Gastroesophageal sphincter (tissue), 4 donors: ENCODE data around the gene GPR37L1. TPM values are rescaled to one million over a fixed set of nuclear protein-coding genes. Genes with fewer than 3 reads are reported as not detected.
A peak's percentile ranks its signal among the peaks of the same experiment; 100 is the strongest.
"Not testable (repeated sequence)": the region's sequence is repeated elsewhere in the genome, so short reads cannot be mapped to it uniquely, and the experiment has no call there.

Source experiments
- ATAC-seq: fragments of 150-250 bp; one replicate; pipeline ENCODE4 v1.9.1; 2016; ENCODE audit warnings: mild to moderate bottlenecking, moderate library complexity
- H3K27ac ChIP-seq, 4 donors: fragments of 200-600 bp; sonication (generic) in 3 of 4; 1 replicate in 3 of 4; 2 replicates in 1 of 4; pipeline ENCODE4 v1.5.1; 2016 to 2019
- H3K27me3 ChIP-seq: fragments of 200-600 bp; sonication (generic); one replicate; pipeline ENCODE4 v1.5.1; 2019
- H3K36me3 ChIP-seq, 2 donors: fragments of 200-600 bp; sonication (generic); one replicate each; pipeline ENCODE4 v1.5.1; 2019; ENCODE audit warnings: control low read depth in 1 of 2
- H3K4me1 ChIP-seq, 3 donors: fragments of 200-600 bp; sonication (generic); 1 replicate in 2 of 3; 2 replicates in 1 of 3; pipeline ENCODE4 v1.5.1; 2016 to 2019; ENCODE audit warnings: control low read depth in 2 of 3
- H3K4me3 ChIP-seq, 2 donors: fragments of 200-600 bp; sonication (generic); one replicate each; pipeline ENCODE4 v1.5.1; 2019; ENCODE audit warnings: mild to moderate bottlenecking in 1 of 2, moderate library complexity in 1 of 2
- H3K9me3 ChIP-seq, 3 donors: fragments of 200-600 bp; sonication (generic); one replicate each; pipeline ENCODE4 v1.5.1; 2017 to 2019; ENCODE audit warnings: control low read depth in 2 of 3
- EP300 ChIP-seq: sonication (generic); formaldehyde crosslinking; IDR thresholded peaks from one replicate; pipeline ENCODE4 v1.6.1; 2017; ENCODE audit warnings: antibody characterized with exemption, mild to moderate bottlenecking
- POLR2A ChIP-seq, 2 donors: fragments of 450-650 bp; IDR thresholded peaks; one replicate each; pipeline ENCODE4 v1.6.1; 2017; ENCODE audit warnings: antibody characterized with exemption in 2 of 2, mild to moderate bottlenecking in 2 of 2, moderate library complexity in 1 of 2
- POLR2AphosphoS5 ChIP-seq: sonication (generic); formaldehyde crosslinking; IDR thresholded peaks from one replicate; pipeline ENCODE4 v1.6.1; 2017; ENCODE audit warnings: antibody characterized with exemption
- WGBS, 2 donors: methylation state at CpG; one replicate each; pipeline ENCODE4 v1.1.5; 2018; ENCODE audit warnings: low coverage in 1 of 2; 5-methylcytosine and 5-hydroxymethylcytosine counted together
- total RNA-seq, 4 donors: library from RNA; depleted of rRNA; stranded (reverse); fragments of >200 nt; gene quantifications; one replicate each; pipeline ENCODE4 v1.1.0, GENCODE V29; 2016
- TF ChIP-seq, protein P1 (sequence below), 4 experiments: fragments of 200-600 bp in 2 of 4; fragments of 450-650 bp in 2 of 4; sonication (generic) in 1 of 4; IDR thresholded peaks; one replicate each; pipeline ENCODE4 v1.5.1; 2017 to 2019; ENCODE audit warnings: antibody characterized with exemption in 4 of 4, mild to moderate bottlenecking in 2 of 4, moderate library complexity in 2 of 4

GPR37L1 gene
- total RNA-seq, 4 donors from 2014 or later, result 0.16 to 0.39 (median 0.27) TPM

DNA sequence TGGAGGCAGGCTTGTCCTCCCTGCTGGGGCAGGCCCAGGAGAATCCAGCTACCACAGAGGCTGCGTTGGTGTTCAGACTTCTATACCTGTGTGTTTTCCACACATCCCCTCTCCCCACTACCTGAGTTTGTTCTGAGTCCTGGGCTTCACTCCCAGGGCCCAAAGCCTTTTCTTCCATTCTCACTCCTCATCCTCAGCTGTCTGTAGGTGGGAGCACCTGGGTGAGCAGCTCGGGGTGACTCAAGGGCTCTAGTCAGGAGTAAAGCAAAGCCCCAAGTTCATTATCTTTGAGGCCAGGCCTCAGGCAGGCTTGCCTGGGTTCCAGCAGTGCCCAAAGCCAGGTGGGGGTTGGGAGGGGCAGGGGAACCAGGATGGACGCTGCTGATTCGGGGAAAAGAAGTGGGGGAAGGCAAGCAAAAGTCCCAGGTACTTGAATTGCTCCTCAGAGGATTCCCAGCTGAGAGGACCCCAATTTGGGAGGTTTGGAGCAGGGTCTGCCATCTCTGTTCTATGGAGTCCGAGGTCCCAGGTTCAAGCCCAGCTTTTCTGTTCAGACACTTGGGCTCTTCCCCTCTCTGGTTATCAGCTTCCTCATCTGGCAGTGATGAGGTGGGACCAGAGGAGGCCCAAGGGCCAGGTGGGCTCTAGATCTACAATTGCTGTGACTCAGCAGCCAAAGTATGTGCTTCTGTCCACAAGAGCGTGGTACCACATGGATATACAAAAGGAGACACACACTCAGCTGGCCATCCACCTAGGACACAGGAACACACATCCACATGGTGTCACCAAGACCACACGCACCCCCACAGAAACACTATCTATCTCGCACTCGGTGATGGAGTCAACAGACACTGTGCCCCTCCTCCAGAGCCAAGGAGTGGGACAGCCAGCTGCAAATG, 43.5 kb downstream of the GPR37L1 start:
- 90% methylated on average over 2 of the region's 9 CpGs; no CpG with 5 or more reads in 1 of the 2 donors for WGBS, 2 donors
- Histone ChIP-seq H3K4me1 (peaks cover 0 to 8% (median 5%) of the 10 kb centered on the region in 3 donors), H3K4me3 (no peak overlapping the region), H3K27me3 (peaks cover 7% of the 10 kb centered on the region), H3K9me3 (no peaks in the 10 kb centered on the region), H3K27ac (no peak overlapping the region), H3K36me3 (no peaks in the 10 kb centered on the region)
- TF ChIP-seq POLR2AphosphoS5, result no peak
- no peak for TF ChIP-seq EP300
- TF ChIP-seq, protein P1, sequence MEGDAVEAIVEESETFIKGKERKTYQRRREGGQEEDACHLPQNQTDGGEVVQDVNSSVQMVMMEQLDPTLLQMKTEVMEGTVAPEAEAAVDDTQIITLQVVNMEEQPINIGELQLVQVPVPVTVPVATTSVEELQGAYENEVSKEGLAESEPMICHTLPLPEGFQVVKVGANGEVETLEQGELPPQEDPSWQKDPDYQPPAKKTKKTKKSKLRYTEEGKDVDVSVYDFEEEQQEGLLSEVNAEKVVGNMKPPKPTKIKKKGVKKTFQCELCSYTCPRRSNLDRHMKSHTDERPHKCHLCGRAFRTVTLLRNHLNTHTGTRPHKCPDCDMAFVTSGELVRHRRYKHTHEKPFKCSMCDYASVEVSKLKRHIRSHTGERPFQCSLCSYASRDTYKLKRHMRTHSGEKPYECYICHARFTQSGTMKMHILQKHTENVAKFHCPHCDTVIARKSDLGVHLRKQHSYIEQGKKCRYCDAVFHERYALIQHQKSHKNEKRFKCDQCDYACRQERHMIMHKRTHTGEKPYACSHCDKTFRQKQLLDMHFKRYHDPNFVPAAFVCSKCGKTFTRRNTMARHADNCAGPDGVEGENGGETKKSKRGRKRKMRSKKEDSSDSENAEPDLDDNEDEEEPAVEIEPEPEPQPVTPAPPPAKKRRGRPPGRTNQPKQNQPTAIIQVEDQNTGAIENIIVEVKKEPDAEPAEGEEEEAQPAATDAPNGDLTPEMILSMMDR (IDR thresholded peaks at IDR 0.05), result no peak
- TF ChIP-seq POLR2A (IDR thresholded peaks at IDR 0.05), result no peak
- ATAC-seq, result no peak

DNA sequence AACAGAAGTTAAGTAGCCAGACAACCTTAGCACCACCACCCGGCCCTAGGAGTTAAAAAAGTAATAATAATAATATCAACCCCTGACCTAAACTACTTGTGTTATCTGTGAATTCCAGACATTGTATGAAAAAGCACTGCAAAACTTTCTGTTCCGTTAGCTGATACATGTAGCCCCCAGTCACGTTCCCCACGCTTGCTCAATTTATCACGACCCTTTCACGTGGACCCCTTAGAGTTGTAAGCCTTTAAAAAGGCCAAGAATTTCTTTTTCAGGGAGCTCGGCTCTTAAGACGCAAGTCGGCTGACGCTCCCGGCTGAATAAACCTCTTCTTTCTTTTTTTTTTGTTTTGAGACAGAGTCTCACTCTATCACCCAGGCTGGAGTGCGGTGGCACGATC, 44.3 kb downstream of the GPR37L1 start:
- H3K4me3 ChIP-seq, H3K27ac ChIP-seq, H3K4me1 ChIP-seq, ATAC-seq, H3K36me3 ChIP-seq, H3K27me3 ChIP-seq, H3K9me3 ChIP-seq: not testable (repeated sequence)
- 67 to 71% methylated on average over 11 to 13 of the region's 13 CpGs for WGBS, 2 donors

DNA sequence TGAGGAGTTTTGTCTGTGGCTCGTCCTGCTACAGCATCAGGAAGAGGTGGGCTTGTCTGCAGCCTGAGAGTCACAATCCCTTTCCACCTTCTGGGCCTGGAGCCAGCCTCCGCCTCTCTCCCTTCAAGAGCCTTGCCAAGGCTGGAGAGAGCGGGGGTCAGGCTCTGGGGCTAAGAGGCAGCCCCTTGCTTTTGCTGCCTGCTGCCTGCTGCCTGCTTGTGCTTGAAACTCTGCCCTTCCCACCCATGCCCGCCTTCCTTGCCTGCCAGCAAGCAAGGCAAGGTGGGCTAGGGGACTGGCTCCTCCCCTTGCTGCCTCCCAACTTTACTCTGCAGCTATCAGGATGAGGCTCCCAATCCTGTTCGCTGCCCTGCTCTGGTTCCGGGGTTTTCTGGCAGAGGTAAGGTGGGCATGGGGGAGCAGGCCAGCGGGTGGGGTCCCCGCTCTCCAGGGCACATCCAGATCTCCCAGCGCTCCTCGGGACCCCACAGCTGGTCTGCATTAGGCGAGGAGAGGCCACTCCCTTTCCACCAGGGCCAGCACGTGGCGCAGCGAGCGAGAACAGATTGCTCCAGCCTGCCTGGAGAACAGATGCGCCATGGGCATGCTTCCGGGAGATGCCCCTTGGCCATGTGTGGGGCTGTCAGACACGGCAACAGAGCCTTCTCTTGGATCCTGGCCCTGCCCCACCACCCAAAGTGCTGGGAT, 45.1 kb downstream of the GPR37L1 start:
- WGBS, 2 donors, result 38 to 73% methylated on average over 1 to 2 of the region's 18 CpGs
- Histone ChIP-seq H3K27me3 (peaks cover 7% of the 10 kb centered on the region), H3K36me3 (no peaks in the 10 kb centered on the region), H3K4me3 (no peak overlapping the region), H3K27ac (no peak overlapping the region), H3K4me1 (peaks cover 0 to 8% (median 5%) of the 10 kb centered on the region in 3 donors), H3K9me3 (no peaks in the 10 kb centered on the region)
- ATAC-seq, result peak; percentile 32
- TF ChIP-seq EP300, result no peak
- TF ChIP-seq, protein P1 (IDR thresholded peaks at IDR 0.05), result no peak
- no peak for TF ChIP-seq POLR2AphosphoS5
- no peak for TF ChIP-seq POLR2A (IDR thresholded peaks at IDR 0.05)

DNA sequence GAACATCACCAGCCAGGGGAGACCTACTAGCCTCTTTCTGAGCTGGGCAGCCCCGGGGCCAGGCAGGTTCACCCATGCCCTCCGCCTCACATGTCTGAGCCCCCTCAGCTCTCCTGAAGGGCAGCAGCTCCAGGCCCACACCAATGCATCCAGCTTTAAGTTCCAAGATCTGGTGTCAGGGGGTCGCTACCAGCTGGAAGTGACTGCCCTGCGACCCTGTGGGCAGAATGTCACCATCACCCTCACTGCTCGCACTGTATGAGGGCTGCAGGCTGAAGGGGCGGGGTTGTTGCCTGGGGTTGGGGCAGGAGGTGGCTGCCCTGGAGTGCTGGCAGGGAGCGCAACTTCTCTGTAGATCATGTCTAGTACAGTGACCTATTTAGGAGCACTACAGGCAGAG, 46.1 kb downstream of the GPR37L1 start:
- no peak overlapping the region for H3K4me3 ChIP-seq
- TF ChIP-seq POLR2A (IDR thresholded peaks at IDR 0.05) (no peak), POLR2AphosphoS5 (no peak), EP300 (no peak)
- TF ChIP-seq, protein P1 (IDR thresholded peaks at IDR 0.05), result no peak
- H3K27ac ChIP-seq, result no peak overlapping the region
- H3K27me3 ChIP-seq, result peaks cover 7% of the 10 kb centered on the region
- WGBS, 2 donors, result 67% methylated on average over 4 of the region's 7 CpGs; no CpG with 5 or more reads in 1 of the 2 donors
- H3K4me1 ChIP-seq, result peaks cover 0 to 8% (median 5%) of the 10 kb centered on the region in 3 donors
- no peaks in the 10 kb centered on the region for H3K36me3 ChIP-seq
- H3K9me3 ChIP-seq, result no peaks in the 10 kb centered on the region
- ATAC-seq, result no peak

DNA sequence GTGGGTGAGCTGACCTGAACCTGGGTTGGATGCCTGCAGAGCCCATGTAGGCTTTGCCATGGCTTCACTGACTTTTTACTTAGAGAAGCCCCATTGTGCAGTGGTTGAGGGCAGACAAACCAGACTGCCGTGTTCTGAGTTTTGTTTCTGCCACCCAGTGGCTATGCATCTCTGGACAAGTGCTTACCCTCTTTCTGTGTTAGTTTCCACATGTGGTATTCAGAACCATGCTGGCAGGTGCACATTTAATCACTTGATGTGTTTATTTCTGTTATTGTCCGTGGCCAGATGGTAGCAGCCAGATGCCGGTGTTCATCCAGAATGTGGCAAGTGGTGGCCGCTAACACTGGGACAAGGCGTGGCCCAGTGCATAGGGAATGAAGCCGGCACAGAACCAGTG, 48.0 kb downstream of the GPR37L1 start:
- Histone ChIP-seq H3K9me3 (no peaks in the 10 kb centered on the region), H3K27ac (no peak overlapping the region), H3K4me1 (peaks cover 0 to 8% (median 5%) of the 10 kb centered on the region in 3 donors), H3K4me3 (no peak overlapping the region), H3K27me3 (peaks cover 7% of the 10 kb centered on the region), H3K36me3 (no peaks in the 10 kb centered on the region)
- no peak for ATAC-seq
- TF ChIP-seq POLR2A (IDR thresholded peaks at IDR 0.05), result no peak
- TF ChIP-seq POLR2AphosphoS5, result no peak
- no peak for TF ChIP-seq EP300
- TF ChIP-seq, protein P1 (IDR thresholded peaks at IDR 0.05), result no peak
- 83 to 88% methylated on average over 1 to 5 of the region's 6 CpGs for WGBS, 2 donors
